GM19452 (cell line): Measurements from ENCODE around the gene NFIB.

Source experiments
- ATAC-seq: cut with Tn5 transposase; IDR thresholded peaks from one replicate; pipeline ENCODE4 v1.9.1; 2021; ENCODE audit not compliant: unreplicated experiment

NFIB gene

GRCh38 chr9:14192556-14192955 is 121.4 kb downstream of the NFIB start:
- ATAC-seq: no peak

- no peak for ATAC-seq
Observed at GRCh38 chr9:14191512-14191911, 122.4 kb downstream of the NFIB start.

- ATAC-seq: no peak
Observed at GRCh38 chr9:14190240-14190639, 123.7 kb downstream of the NFIB start.

- no peak for ATAC-seq
Observed at GRCh38 chr9:14189578-14189977, 124.4 kb downstream of the NFIB start.

GRCh38 chr9:14189146-14189545 is 124.8 kb downstream of the NFIB start:
- no peak for ATAC-seq

GRCh38 chr9:14188538-14188937 is 125.4 kb downstream of the NFIB start:
- ATAC-seq: no peak

GRCh38 chr9:14188011-14188410 is 125.9 kb downstream of the NFIB start:
- no peak for ATAC-seq

GRCh38 chr9:14186096-14186495 is 127.8 kb downstream of the NFIB start:
- no peak for ATAC-seq

- no peak for ATAC-seq
Observed at GRCh38 chr9:14185016-14185415, 128.9 kb downstream of the NFIB start.

- no peak for ATAC-seq
Observed at GRCh38 chr9:14183001-14183400, 130.9 kb downstream of the NFIB start.

GRCh38 chr9:14180960-14181537 is 132.9 kb downstream of the NFIB start:
- ATAC-seq: no peak

GRCh38 chr9:14180093-14180959 is 133.6 kb downstream of the NFIB start:
- ATAC-seq: no peak

- ATAC-seq: no peak
Observed at GRCh38 chr9:14179449-14179848, 134.5 kb downstream of the NFIB start.

- no peak for ATAC-seq
Observed at GRCh38 chr9:14175778-14176177, 138.2 kb downstream of the NFIB start.

GRCh38 chr9:14173713-14174112 is 140.2 kb downstream of the NFIB start:
- ATAC-seq: no peak

- peak; percentile 78 for ATAC-seq
Observed at GRCh38 chr9:14170973-14171596, 142.9 kb downstream of the NFIB start.

GRCh38 chr9:14170392-14170931 is 143.5 kb downstream of the NFIB start:
- ATAC-seq: no peak

GRCh38 chr9:14168381-14168780 is 145.6 kb downstream of the NFIB start:
- ATAC-seq: no peak

- ATAC-seq: no peak
Observed at GRCh38 chr9:14165376-14166035, 148.4 kb downstream of the NFIB start.

GRCh38 chr9:14164908-14165307 is 149.0 kb downstream of the NFIB start:
- ATAC-seq: no peak
